GM10266 (cell line): ENCODE data around the gene OR13C4.

ENCODE experiments used
- DNase-seq: peaks from one replicate; pipeline ENCODE4 v3.0.0; 2012; ENCODE audit errors: extremely low spot score
- TF ChIP-seq, protein P1 (sequence below): IDR thresholded peaks from 2 replicates; pipeline ENCODE4 v1.5.1; 2012; ENCODE audit warnings: mild to moderate bottlenecking, low read depth; ENCODE audit not compliant: control insufficient read depth, insufficient read depth; ENCODE audit errors: missing control alignments

Gene OR13C4

DNA sequence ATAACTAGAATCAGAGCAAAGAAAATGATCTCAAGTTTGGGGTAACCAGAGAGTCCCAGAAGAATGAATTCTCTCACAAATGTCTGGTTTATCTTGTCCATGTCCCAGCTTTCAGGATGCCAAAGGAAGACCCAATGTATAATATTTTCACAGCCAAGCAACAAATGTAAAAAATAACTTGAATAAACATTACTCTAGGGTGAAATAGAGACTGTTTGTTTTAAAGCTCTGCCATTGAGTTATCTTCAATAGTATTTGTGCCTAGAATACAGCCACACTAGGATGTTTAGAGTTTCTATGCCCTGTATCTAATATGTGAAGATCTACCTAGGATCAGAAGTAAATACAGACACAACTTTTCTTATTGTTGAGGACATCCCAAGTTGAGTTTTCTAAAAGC, at the start of gene OR13C4:
Gene OR13C4, minus strand, starts transcription at position 101 of the 400 bp plus-strand sequence. Its CDS starts 0 bp downstream, at position 101.
- DNase-seq: no peak
- TF ChIP-seq, protein P1, sequence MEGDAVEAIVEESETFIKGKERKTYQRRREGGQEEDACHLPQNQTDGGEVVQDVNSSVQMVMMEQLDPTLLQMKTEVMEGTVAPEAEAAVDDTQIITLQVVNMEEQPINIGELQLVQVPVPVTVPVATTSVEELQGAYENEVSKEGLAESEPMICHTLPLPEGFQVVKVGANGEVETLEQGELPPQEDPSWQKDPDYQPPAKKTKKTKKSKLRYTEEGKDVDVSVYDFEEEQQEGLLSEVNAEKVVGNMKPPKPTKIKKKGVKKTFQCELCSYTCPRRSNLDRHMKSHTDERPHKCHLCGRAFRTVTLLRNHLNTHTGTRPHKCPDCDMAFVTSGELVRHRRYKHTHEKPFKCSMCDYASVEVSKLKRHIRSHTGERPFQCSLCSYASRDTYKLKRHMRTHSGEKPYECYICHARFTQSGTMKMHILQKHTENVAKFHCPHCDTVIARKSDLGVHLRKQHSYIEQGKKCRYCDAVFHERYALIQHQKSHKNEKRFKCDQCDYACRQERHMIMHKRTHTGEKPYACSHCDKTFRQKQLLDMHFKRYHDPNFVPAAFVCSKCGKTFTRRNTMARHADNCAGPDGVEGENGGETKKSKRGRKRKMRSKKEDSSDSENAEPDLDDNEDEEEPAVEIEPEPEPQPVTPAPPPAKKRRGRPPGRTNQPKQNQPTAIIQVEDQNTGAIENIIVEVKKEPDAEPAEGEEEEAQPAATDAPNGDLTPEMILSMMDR: no peak

DNA sequence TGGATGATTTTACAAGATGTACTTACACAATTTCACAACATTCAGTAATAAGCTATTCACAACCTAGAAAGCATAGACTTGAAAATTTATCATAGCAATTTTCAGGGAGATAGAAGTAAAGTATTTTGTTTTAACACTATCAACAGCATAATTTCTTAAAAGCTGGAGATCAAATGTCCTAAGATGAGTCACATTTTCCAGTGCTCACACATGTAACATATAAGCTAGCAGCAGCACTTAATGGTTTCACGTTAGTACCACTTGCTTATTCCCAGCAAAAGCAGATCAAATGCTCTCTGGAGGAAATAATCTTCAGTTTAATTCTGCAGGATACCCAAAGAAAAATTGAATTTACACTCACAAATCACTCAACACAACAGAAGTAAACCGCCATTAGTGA, 48.4 kb upstream of the OR13C4 start:
- DNase-seq: no peak
- TF ChIP-seq, protein P1: no peak

DNA sequence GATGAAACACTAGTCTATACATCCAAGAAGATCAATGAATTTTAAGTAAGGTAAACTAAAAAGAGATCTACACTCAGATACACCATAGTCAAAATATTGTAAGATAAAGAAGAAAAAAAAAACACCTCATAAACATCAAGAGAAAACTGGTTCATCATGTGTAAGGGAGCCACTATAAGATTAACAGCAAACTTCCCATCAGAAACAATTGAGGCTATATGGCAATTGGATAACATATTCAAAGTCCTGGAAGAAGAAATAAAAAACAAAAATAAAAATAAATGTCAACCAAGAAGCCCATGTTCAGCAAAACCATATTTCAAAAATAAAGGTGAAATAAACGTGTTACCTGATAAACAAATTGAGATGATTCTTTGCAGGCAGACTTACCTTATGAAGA, 45.6 kb upstream of the OR13C4 start:
- TF ChIP-seq, protein P1: no peak
- no peak for DNase-seq

DNA sequence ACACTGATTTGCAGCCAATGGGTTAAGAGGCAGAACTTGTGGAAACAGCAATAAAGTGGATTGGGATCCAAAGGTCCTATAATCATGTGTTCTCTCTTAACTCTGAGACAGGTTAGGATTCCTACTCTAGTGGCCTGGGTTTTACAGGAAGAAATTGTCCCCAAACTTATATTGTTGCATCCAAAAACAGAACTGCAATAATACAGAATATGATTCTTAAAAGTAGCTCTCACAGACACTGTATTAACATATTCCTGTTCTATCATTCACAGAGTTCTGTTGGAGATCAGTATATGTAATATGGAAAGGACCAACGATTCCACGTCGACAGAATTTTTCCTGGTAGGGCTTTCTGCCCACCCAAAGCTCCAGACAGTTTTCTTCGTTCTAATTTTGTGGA, 41.9 kb upstream of the OR13C4 start, which contains the start of gene OR13C8:
Gene OR13C8, plus strand, starts transcription at position 301 of the 400 bp plus-strand sequence. Its CDS starts 0 bp downstream, at position 301.
- TF ChIP-seq, protein P1: no peak
- DNase-seq: no peak

DNA sequence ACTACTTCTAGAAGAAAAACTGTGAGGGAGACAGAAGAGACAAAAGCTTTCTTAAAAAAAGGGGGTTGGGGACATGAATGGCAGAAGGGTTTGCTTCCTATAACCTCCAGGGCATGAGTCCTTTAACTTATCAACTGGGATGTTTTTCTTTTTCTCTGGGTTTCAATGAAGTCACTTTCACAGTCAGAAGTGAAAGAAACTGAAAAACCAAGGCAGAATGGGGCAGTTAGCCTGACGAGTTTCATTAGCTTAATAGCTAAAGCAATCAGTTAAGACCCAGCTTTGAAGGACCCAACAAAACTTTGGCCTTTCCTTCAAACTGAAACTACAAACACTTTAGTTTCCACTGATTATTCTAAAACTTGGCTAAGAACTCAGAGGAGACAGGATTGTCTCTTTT, 37.3 kb upstream of the OR13C4 start:
- TF ChIP-seq, protein P1: no peak
- no peak for DNase-seq

DNA sequence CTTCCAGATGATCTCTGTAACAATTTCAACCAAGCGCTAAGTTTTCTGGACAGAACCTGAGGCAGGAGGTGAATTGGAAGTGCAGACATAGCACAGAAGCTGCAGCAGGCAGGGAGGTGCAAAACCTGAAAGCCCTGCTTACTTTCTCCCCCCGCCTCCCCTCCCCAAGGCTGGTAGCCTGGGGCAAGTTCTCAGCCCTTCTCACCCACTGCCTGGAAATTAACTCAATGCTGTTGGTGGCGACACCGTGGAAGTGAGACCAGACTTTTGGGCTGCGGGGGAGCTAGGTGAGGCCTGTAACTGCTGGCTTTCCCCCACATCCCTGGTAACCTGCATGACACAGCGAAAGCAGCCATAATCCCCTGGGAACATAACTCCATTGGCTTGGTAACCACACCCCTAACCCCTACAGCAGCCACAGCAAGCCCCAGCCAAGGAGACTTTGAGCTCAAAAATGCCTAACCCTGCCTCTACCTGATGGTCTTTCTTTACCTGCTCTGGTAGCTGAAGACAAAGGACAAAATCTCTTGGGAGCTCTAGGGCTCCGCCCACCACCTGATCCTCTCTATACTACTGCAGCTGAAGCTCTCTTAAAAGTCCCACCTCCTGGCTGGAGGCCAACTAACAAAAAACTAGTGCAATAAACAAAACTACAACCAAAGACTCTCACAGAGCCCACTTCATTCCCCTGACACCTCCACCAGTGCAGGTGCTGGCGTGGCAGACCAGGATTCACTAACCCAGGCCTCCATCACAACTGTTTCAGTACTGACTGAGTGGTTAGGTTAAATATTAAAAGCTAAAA, 30.0 kb upstream of the OR13C4 start:
- TF ChIP-seq, protein P1: no peak
- no peak for DNase-seq

DNA sequence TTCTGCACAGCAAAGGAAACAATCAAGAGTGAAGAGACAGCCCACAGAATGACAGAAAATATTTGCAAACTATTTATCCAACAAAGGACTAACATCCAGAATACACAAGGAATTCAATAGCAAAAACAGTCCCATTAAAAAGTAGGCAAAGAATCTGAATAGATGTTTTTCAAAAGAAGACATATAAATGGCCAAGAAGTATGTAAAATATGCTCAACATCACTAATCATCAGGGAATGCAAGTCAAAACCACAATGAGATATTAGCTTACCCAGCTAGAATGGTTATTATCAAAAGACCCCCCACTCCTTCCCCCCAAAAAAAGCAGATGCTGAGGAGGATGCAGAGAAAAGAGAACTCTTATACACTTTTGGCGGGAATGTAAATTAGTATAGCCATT, 28.5 kb upstream of the OR13C4 start:
- TF ChIP-seq, protein P1: no peak
- DNase-seq: no peak
